HUES64 (cell line): Measurements from ENCODE around the gene PSD.
A peak's percentile ranks its signal among the peaks of the same experiment; 100 is the strongest.
"Not testable (repeated sequence)": the region's sequence is repeated elsewhere in the genome, so short reads cannot be mapped to it uniquely, and the experiment has no call there.

Experiments used
- H3K27ac ChIP-seq: 2 replicates; pipeline ENCODE4 v1.7.0; 2013; ENCODE audit warnings: low read depth, low read length, inconsistent platforms
- H3K27me3 ChIP-seq: 2 replicates; pipeline ENCODE4 v1.6.1; 2013; ENCODE audit warnings: mild to moderate bottlenecking, low read length; ENCODE audit not compliant: insufficient read depth
- H3K36me3 ChIP-seq: 2 replicates; pipeline ENCODE4 v1.6.1; 2013; ENCODE audit warnings: mild to moderate bottlenecking, low read length; ENCODE audit not compliant: insufficient read depth
- H3K4me1 ChIP-seq: 2 replicates; pipeline ENCODE4 v1.6.1; 2013; ENCODE audit warnings: mild to moderate bottlenecking, low read length, moderate library complexity; ENCODE audit not compliant: insufficient read depth
- H3K4me3 ChIP-seq: 2 replicates; pipeline ENCODE4 v1.5.1; 2013; ENCODE audit warnings: mild to moderate bottlenecking, low read length, moderate library complexity
- H3K9ac ChIP-seq: 2 replicates; pipeline ENCODE4 v1.6.1; 2013; ENCODE audit warnings: mild to moderate bottlenecking, low read depth, low read length
- H3K9me3 ChIP-seq: 2 replicates; pipeline ENCODE4 v1.6.1; 2013; ENCODE audit warnings: low read depth, low read length; ENCODE audit not compliant: insufficient read depth
- WGBS: fragments of 150-250, 120-280 bp; methylation state at CpG from one replicate; pipeline ENCODE4 v1.1.7; 2013; ENCODE audit warnings: missing lambda C conversion rate; 5-methylcytosine and 5-hydroxymethylcytosine counted together

Gene PSD

GRCh38 chr10:102455893-102456471 lies 37.4 kb upstream of the PSD start:
- 70% methylated on average over 7 of the region's 7 CpGs for WGBS
- Histone ChIP-seq H3K27ac (peak overlapping the region; percentile 53; the same call in 1 of the 2 replicates), H3K4me1 (peaks cover 32% of the 10 kb centered on the region), H3K36me3 (peaks cover 29% of the 10 kb centered on the region), H3K9me3 (no peaks in the 10 kb centered on the region), H3K9ac (no peak overlapping the region), H3K4me3 (no peak overlapping the region), H3K27me3 (no peaks in the 10 kb centered on the region)

GRCh38 chr10:102454662-102455487 lies 36.3 kb upstream of the PSD start:
- peak overlapping the region; percentile 59; the same call in 1 of the 2 replicates for H3K27ac ChIP-seq
- 58% methylated on average over 13 of the region's 13 CpGs for WGBS
- H3K9ac ChIP-seq, H3K27me3 ChIP-seq, H3K9me3 ChIP-seq: not testable (repeated sequence)
- peaks cover 32% of the 10 kb centered on the region for H3K4me1 ChIP-seq
- peaks cover 29% of the 10 kb centered on the region for H3K36me3 ChIP-seq
- H3K4me3 ChIP-seq = 0 out of 2 replicates have a peak overlapping the region, but pooled peaks have one; percentile 14

GRCh38 chr10:102453502-102453901 lies 34.9 kb upstream of the PSD start:
- no peaks in the 10 kb centered on the region for H3K27me3 ChIP-seq
- no peak overlapping the region for H3K9ac ChIP-seq
- H3K9me3 ChIP-seq = no peaks in the 10 kb centered on the region
- H3K4me3 ChIP-seq = no peak overlapping the region
- WGBS = 84% methylated on average over 5 of the region's 5 CpGs
- peaks cover 38% of the 10 kb centered on the region for H3K4me1 ChIP-seq
- H3K27ac ChIP-seq = no peak overlapping the region
- peaks cover 29% of the 10 kb centered on the region for H3K36me3 ChIP-seq

- no peak overlapping the region for H3K4me3 ChIP-seq
- peaks cover 29% of the 10 kb centered on the region for H3K36me3 ChIP-seq
- H3K27ac ChIP-seq = no peak overlapping the region
- H3K9ac ChIP-seq = no peak overlapping the region
- H3K27me3 ChIP-seq = no peaks in the 10 kb centered on the region
- no peaks in the 10 kb centered on the region for H3K9me3 ChIP-seq
- 79% methylated on average over 3 of the region's 3 CpGs for WGBS
- peaks cover 38% of the 10 kb centered on the region for H3K4me1 ChIP-seq
Measured at GRCh38 chr10:102452672-102453340, 34.2 kb upstream of the PSD start.

GRCh38 chr10:102451105-102451969 lies 32.8 kb upstream of the PSD start, which contains the start of gene C10orf95:
Gene C10orf95, minus strand, starts transcription at chr10:102451543. Its CDS starts 450 bp downstream, at chr10:102451093.
- Histone ChIP-seq H3K4me1 (peaks cover 38% of the 10 kb centered on the region), H3K27me3 (no peaks in the 10 kb centered on the region), H3K9ac (peak within 1 kb of the TSS; percentile 74), H3K27ac (no peak within 1 kb of the TSS), H3K9me3 (no peaks in the 10 kb centered on the region), H3K4me3 (peak within 1 kb of the TSS; percentile 89), H3K36me3 (peaks cover 25% of the 10 kb centered on the region)
- 33% methylated on average over 28 of the region's 28 CpGs for WGBS

- WGBS = under 1% methylated on average over 104 of the region's 104 CpGs
- peaks cover 32% of the 10 kb centered on the region for H3K4me1 ChIP-seq
- no peaks in the 10 kb centered on the region for H3K27me3 ChIP-seq
Measured at GRCh38 chr10:102450374-102451104, 32.0 kb upstream of the PSD start.

GRCh38 chr10:102450124-102450373 lies 31.5 kb upstream of the PSD start:
- under 1% methylated on average over 11 of the region's 11 CpGs for WGBS
- Histone ChIP-seq H3K4me1 (peaks cover 27% of the 10 kb centered on the region), H3K9ac (peak overlapping the region; percentile 74), H3K9me3 (no peaks in the 10 kb centered on the region), H3K27ac (peak overlapping the region; percentile 65; the same call in 1 of the 2 replicates), H3K27me3 (no peaks in the 10 kb centered on the region), H3K4me3 (peak overlapping the region; percentile 89), H3K36me3 (peaks cover 15% of the 10 kb centered on the region)

More at GRCh38 chr10:102450374-102451104, 32.0 kb upstream of the PSD start:
- H3K9me3 ChIP-seq = no peaks in the 10 kb centered on the region
- H3K36me3 ChIP-seq = peaks cover 19% of the 10 kb centered on the region
- peak overlapping the region; percentile 89 for H3K4me3 ChIP-seq
- peak overlapping the region; percentile 74 for H3K9ac ChIP-seq
- peak overlapping the region; percentile 65; the same call in 1 of the 2 replicates for H3K27ac ChIP-seq

- no peaks in the 10 kb centered on the region for H3K27me3 ChIP-seq
- peaks cover 15% of the 10 kb centered on the region for H3K36me3 ChIP-seq
- peak overlapping the region; percentile 89 for H3K4me3 ChIP-seq
- no peaks in the 10 kb centered on the region for H3K9me3 ChIP-seq
- 9% methylated on average over 30 of the region's 30 CpGs for WGBS
- peaks cover 24% of the 10 kb centered on the region for H3K4me1 ChIP-seq
- H3K27ac ChIP-seq = peak overlapping the region; percentile 65; the same call in 1 of the 2 replicates
- peak overlapping the region; percentile 74 for H3K9ac ChIP-seq
Measured at GRCh38 chr10:102449321-102450123, 30.9 kb upstream of the PSD start.

- peaks cover 3% of the 10 kb centered on the region; the same call in 1 of the 2 replicates for H3K27me3 ChIP-seq
- no peak overlapping the region for H3K4me3 ChIP-seq
- no peaks in the 10 kb centered on the region for H3K9me3 ChIP-seq
- H3K27ac ChIP-seq = no peak overlapping the region
- no peaks in the 10 kb centered on the region for H3K36me3 ChIP-seq
- no peak overlapping the region for H3K9ac ChIP-seq
- no CpG with 5 or more reads among the region's 2 CpGs for WGBS
- peaks cover 6% of the 10 kb centered on the region; the same call in 1 of the 2 replicates for H3K4me1 ChIP-seq
Measured at GRCh38 chr10:102444851-102445250, 26.3 kb upstream of the PSD start.
